HG03432 (cell line): Measurements from ENCODE around the gene FAM3C.
"Not testable (repeated sequence)": the region's sequence is repeated elsewhere in the genome, so short reads cannot be mapped to it uniquely, and the experiment has no call there.

ENCODE experiments used
- ATAC-seq: cut with Tn5 transposase; IDR thresholded peaks from one replicate; pipeline ENCODE4 v1.9.1; 2021; ENCODE audit warnings: mild to moderate bottlenecking, moderate library complexity; ENCODE audit not compliant: unreplicated experiment

The FAM3C gene

DNA sequence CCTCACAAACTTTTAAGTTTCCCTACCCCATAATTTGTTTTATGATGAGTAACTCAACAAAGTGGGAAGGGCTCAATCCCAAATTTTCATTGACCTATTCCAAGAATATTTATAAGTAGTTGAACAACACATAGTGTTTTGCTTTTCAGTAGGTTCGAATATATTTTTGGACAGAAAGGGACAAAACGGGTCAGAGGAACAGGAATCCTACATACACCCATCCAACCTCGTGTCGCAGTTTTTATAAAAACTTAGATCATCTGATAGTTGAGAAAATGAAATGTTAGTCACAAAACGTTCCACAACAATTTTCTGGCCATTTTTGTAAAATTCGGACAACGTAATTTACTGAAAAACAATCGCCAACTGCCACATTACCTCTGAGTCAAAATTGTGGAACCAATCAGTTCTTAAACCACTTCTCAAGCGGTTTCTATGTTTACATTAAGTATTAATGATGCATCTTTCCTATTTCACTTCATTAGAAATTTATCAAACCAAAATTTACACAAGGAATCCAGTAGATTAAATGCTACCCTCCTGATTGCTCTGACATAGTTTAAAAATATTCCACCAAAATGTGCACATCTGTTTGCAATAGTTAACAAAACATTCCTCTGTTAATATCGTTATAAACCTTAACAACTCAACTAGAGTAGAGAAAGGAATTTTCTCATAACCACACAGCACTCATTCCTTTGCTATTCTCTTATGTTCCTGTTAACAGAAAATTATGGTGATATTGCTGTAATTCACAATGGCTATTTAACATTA lies 61.0 kb downstream of the FAM3C start:
- ATAC-seq: no peak

DNA sequence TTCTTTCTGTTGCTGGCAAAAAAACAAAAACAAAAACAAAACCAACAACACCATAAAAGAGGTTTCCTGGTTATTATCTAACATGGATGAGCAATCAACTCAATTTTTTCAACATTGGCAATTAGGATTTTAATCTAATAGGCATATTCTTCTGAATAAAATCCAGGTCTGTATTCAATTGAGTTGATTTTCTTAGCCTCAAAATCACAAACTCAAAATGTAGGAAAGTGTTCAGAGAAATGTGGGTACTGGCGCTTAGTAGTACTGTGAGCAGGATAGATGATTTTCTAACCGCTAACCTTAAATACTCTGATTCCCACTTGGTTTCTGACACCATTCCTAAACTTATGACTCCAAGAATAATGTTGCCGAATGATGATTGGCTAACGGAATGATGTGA lies 61.7 kb downstream of the FAM3C start:
- ATAC-seq: no peak

DNA sequence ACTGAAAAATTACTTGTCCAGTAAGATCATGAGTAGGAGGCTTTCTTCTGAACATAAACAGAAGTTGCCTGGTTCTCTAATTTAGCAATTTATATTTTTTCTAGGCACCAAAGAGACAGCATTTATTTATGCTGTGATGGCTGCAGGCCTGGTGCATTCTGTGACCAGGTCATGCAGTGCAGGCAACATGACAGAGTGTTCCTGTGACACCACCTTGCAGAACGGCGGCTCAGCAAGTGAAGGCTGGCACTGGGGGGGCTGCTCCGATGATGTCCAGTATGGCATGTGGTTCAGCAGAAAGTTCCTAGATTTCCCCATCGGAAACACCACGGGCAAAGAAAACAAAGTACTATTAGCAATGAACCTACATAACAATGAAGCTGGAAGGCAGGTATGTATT lies 64.5 kb downstream of the FAM3C start:
- ATAC-seq: no peak

DNA sequence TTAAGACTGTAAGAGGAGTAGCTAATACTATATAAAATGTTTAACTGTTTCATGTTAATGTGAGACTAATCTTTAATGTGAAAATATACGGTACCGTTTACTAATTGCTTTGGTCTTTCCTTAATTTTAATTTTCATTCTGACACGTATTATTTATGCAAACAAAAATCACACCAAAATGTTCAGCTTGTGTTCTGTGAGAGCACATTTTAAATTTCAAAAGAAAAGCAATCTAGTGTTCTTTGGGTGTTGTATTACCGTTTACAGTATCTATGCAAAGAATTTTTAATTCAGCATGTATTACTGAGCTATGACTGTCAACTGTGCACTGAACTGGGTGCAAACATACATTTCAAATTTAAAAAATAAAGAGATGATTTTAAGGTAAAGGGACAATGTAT lies 65.1 kb downstream of the FAM3C start:
- no peak for ATAC-seq

DNA sequence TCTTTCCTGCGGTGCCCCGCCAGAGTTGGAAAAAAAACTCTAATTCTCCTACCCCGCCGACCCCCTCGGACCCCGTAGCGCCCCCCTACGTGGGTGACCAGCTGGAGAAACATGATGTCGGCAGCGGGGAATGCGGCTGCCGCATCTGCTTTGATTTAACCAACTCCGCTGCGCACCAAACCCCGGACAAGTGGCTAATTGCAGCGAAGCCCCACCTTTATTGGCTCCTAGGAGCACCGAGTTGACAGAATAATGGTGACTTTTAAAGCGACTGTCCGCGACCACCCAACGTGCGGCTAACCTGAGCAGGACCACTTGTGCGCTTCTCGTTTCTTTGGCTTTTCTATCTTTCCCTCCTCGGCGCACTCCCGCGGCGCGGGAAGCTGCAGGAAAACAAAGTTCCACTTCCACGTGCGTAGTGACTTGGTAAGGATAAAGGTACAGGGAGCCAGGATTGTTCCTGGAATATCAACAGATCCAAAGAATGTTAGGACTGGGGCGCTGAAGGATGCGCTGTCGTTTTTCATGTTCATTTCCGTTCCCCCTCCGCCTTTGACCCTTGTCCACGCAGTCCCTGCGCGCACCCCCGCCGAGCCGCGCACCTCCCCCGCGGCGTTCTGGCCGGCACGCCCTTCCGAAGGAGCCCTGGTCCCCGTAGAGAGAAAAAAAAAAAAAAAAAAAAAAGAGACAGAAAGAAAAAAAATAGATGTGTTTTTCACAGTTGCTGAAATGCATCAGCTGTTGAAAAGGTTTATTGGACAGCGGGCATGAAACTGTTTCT lies 65.9 kb downstream of the FAM3C start:
- ATAC-seq: peak; percentile 42

DNA sequence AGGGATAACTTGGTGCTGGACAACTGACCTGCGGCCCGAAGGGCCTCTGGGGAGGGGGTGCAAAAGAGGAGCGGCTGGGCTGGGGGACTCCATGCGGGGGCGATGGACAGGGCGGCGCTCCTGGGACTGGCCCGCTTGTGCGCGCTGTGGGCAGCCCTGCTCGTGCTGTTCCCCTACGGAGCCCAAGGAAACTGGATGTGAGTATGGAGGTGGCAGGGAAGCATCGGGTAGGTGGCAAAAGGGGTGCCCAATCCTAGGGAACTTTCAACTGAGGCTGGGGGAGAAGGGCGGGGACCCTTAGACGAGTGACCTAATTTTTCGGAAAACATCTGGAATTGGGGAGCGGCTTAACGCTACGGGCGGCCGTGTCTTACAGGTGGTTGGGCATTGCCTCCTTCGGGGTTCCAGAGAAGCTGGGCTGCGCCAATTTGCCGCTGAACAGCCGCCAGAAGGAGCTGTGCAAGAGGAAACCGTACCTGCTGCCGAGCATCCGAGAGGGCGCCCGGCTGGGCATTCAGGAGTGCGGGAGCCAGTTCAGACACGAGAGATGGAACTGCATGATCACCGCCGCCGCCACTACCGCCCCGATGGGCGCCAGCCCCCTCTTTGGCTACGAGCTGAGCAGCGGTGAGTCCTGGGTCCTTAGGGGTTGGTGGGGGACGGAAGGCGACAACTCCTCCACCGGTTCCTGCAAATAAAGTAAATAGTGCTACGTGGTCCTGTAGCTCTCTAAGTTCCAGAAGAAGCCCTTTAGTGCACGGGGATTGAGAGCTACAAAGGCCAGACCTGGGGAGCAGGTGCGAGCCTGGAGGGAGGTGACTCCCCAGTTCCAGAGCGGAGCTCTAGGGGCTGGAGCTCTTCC lies 66.7 kb downstream of the FAM3C start:
- ATAC-seq: peak; percentile 74

DNA sequence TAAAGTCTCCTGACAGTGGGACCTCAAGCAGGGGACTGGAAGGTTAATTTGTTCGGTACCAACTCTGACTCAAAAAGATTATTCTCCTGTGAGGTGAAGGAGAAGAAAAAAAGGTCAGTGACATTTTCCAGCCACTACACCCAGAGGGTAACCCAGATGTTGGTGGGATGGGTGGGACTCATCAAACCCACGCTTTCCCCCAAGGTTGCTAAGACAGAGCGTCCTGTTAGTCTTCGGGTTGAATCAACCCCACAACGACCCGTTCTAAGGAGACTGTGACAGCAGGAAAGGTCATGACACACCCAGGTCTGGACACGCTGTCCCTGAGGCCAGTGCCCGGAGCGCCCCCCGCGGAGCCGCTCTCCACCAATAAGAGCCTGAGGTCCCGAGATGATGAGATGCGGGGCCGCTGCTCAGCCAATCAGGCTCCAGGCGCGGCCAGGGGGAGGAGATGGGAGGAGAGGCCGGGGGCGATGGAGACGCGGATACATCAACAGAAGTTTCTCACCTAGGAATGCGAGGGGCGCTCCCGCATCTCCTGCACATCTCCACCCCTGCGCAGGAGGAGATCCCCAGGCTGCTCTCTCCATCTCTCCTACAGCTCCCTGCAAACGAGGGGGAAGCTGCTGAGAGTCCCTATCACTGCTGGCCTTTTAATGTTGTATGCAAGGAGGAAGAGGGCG lies 67.5 kb downstream of the FAM3C start, which contains the start of gene WNT16:
Gene WNT16 (plus strand): TSS at position 493 of the 683 bp plus-strand sequence. CDS start 293 bp downstream, outside the sequence.
- ATAC-seq: peak; percentile 48

DNA sequence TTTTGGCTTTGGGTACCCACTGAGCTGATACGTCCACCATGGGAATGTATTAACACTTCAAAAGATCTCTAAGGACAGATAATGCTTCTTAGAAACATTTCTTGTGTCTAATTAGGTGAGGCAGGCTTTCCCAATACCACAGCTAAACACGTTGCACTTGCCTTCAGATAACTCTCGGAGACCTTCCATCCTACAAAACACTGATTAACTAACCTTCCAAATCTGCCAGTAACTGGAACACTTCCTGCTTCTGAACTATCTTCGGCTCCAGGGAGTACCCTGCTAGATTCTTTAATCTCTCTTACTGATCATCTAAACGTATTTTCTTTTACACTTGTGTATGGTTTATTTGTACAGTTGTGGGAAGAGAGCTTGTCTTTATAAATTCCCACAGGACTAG lies 68.4 kb downstream of the FAM3C start:
- no peak for ATAC-seq

DNA sequence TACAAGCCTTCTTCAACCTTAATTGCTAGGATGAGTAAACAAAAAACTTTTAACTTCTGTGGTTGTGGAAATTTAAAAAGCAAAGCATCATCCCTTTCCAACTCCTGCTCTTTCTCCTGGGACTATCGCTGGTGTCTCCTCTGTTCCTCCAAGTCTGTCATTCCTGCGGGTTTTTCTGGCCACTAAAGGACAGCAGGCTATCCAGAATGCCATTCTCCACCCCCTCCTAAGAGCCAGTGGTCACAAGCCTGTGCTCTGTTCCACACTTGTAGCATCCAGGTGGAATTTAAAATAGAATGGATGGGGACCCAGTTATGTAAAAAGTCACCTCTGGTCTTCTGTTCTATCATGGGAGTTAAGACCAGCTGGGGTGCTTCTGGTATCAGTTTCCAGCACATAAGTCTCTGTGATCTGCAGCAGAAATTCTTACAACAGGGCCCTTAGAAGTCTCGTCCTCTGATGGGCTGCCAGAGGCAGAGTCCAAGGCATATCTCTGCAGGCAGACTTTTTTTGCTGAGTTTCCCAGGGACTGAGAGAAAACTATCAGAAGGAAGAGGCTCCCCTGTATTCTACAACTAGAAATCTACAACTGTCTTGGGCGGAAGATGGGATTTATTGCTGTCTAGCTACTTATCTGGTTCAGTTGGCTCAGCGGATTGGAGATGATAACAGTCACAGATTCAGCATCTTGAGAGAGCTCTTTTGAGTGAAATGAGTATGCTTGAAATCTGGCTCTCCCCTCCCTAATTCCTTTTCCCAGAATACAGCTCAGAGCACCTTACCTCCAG lies 72.4 kb downstream of the FAM3C start:
- no peak for ATAC-seq

DNA sequence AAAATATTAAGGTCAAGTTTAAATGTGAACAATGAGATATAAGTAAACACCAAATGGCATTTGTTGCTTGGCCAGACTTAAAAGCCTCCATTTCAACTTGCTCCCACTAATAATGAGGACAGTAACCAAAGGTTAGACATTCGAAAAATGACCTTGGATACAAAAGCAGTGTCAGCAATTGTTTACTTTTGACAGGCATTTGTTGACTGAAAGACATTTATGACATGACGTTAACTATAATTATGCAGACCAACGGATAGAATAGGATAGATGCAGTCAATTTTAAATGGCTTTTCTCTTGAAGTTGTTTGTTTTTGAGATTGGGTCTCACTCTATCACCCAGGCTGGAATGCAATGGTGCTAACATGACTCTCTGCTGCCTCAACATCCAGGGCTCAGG lies 73.6 kb downstream of the FAM3C start:
- no peak for ATAC-seq

DNA sequence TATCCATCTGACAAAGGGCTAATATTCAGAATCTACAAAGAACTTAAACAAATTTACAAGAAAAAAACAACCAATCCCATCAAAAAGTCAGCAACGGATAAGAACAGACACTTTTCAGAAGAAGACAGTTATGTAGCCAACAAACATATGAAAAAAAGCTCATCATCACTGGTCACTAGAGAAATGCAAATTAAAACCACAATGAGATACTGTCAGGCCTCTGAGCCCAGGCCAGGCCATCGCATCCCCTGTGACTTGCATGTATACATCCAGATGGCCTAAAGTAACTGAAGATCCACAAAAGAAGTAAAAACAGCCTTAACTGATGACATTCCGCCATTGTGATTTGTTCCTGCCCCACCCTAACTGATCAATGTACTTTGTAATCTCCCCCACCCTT lies 80.9 kb downstream of the FAM3C start:
- not testable (repeated sequence) for ATAC-seq

DNA sequence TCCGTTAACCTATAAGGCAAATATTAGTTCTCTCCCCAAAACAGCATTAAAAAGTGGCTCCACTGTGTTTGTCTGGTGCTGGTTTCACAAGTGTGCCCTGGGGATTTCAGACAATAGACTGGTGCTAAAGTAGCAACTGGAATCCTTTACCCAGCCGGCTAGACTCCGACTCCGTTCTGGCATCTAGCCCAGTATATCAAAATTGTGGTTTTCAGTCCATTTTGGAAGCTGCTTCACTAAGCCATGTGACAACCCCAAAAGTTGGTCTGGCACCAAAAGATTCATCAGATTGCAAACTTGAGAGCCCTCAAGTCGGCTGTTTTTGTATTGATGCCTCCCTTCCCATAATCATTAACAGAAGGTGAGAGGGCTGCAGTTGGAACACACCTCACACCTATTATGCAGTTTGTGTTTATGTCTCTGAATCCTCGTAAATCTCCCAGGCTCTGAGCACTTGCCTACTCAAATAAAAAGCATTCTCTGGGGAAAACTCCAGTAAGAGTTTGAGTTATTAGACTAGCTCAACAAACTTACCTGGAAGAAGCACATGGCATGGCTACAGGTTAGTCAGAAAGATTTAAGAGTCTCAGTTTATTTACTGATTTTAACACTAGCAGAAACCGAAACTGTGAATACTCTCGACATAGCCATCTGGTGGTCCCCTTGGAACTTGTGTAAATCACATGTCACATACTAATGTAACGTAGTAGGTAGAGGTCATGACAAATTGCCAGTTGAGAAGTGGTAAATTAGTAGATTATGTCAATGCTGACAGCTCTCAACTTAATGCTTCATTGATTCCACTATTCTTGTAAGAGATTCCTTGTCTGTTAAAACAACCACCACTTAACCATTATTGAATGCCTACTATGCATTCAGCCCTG lies 82.1 kb downstream of the FAM3C start:
- peak; percentile 92 for ATAC-seq

DNA sequence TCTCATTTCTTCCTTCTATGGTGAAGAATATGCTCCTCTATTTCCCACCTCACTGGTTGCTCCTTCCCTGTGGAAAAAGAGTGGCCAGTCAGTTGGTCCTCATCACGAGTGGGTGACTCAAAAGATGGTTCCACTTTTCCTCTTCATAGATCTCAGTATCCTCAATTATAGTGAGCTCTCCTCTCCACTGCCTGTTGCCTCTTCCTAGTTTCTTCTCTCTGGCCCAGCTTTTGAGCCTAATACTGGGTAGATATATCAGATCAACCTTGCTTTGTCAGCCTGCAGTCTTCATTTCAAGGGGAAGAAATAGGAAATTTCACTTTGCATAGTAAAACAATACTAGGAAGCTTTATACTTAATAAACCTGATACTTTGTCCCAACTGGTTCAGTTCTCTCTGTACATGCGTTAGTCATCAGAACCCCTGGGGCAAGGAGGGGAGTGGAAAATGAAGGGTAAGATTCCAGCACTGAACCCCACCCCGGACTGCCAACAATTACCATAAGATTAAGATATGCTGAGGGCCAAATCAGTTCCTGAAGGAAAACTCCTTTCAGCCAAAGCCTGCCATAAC lies 82.8 kb downstream of the FAM3C start:
- ATAC-seq: no peak

DNA sequence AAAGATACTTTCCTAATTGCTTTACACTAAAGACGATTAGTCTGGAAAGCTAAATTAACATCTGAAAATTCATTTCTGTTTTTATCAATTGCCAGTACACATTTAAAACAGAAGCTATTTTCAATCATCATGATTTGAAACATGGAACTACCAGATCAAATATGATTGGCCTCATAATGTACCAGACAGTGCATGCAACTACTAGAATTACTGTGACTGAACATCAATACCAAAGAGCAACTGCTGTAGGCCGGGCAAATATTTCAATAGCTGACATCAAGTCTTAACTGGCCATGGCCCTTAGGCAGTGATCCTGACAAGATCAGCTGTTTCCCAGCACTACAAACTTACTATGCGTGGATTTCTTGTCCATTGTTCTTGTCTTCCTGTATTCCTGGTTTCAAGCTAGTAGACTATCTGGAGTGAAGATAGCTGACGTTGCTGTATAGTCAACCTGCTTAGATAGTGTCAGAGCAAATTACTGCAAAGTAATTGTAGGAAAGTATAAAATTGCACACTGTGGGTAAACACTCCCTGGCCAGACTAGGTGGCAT lies 89.0 kb downstream of the FAM3C start:
- ATAC-seq: peak; percentile 31

DNA sequence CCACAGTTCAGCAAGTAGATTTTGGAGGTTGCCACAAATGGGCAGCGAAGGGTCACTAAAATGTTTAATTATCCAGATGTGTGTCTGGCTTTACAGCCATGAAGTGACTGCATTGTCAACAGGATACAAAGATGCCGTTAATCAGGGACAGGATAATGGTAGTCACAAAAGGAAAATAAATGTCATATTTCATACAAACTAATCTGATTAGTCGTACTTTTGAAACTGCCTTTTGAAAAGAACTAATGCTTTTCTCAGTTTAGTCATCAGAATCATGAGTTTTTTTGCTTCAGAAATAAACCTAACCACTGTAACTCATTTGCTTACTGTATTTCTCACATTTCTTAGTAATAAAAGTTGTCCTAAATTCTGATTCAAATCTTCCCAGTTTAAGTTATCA lies 89.5 kb downstream of the FAM3C start:
- peak; percentile 27 for ATAC-seq

DNA sequence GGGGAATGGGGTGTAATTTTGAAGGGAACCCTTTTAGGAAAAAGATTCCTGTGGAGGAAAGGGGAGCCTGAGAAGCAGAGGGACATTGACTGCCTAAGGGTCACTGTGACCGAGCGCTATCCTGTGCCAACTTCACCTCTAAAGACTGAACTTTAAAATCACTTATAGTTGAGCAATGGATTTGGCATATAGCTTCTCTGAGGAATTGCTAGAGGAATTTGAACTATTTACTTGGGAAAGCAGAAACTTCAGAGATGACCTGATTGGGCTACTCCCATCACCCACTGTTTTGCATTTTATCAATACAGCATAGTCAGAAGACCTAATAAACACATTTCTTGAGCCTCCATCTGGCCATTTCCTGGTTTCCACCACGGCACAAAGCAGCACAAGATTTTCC lies 91.0 kb downstream of the FAM3C start:
- ATAC-seq: no peak

DNA sequence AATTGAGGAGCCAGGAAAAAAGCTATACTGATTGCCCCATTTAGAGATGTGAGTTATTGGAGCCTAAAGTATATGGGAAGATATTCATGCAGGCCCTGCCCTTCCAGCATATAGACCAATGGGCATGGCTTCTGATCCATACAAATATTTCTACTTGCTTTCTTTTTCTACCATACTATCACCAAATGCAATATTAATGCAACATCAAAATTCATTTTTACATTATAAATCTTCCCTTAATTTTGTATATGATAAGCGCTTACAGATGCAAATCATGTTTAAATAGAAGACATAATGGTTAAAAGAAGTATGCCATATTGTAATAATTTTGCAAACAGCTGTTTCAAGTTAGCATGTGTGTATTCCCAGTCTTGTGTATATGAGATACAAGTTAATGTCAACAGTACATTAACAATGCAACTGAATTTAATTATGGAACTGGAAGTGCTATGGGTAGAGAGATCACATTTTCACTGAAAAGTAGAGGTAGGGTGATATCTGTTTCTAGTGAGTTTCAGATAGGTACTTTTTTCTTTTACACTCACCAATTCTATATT lies 91.9 kb downstream of the FAM3C start:
- ATAC-seq: no peak
